Fibroblast of lung (primary cell): ENCODE measurements around the gene DCXR. TPM values are rescaled to one million over a fixed set of nuclear protein-coding genes. Genes with fewer than 3 reads are reported as not detected.

Source experiments
- DNase-seq, 2 donors: peaks; one replicate each; pipeline versions ENCODE4 v3.0.0 to v3.0.0-alpha.2; 2010; ENCODE audit warnings: low read depth in 2 of 2
- H2AFZ ChIP-seq: 2 replicates; pipeline ENCODE4 v1.5.1; 2012; ENCODE audit warnings: low read length, control low read depth, inconsistent platforms
- H3K27ac ChIP-seq: 2 replicates; pipeline ENCODE4 v1.5.1; 2011; ENCODE audit warnings: low read length, control low read depth; ENCODE audit not compliant: insufficient read depth
- H3K27me3 ChIP-seq: 2 replicates; pipeline ENCODE4 v1.5.1; 2011; ENCODE audit warnings: mild to moderate bottlenecking, low read length; ENCODE audit not compliant: control insufficient read depth, insufficient read depth
- H3K36me3 ChIP-seq: 2 replicates; pipeline ENCODE4 v1.5.1; 2011; ENCODE audit warnings: low read length; ENCODE audit not compliant: control insufficient read depth, insufficient read depth
- H3K4me1 ChIP-seq: 2 replicates; pipeline ENCODE4 v1.5.1; 2011; ENCODE audit warnings: low read length; ENCODE audit not compliant: control insufficient read depth, insufficient read depth; ENCODE audit errors: extremely low read depth
- H3K4me2 ChIP-seq: 2 replicates; pipeline ENCODE4 v1.5.1; 2011; ENCODE audit warnings: low read length, control low read depth; ENCODE audit not compliant: insufficient read depth; ENCODE audit errors: extremely low read depth
- H3K4me3 ChIP-seq, 4 experiments: fragments of 200-600 bp in 1 of 4; sonication (generic) in 1 of 4; replicated peaks in 1 of 4; 2 replicates each; pipeline ENCODE4 v1.5.1; 2011 to 2016; ENCODE audit warnings: low read length in 4 of 4, low read depth in 3 of 4, mild to moderate bottlenecking in 3 of 4, control low read depth in 2 of 4, inconsistent platforms in 1 of 4, mixed read lengths in 1 of 4; ENCODE audit not compliant: insufficient read depth in 1 of 4; ENCODE audit errors: control extremely low read depth in 1 of 4
- H3K79me2 ChIP-seq: 2 replicates; pipeline ENCODE4 v1.5.1; 2012; ENCODE audit warnings: mild to moderate bottlenecking, low read length, inconsistent platforms; ENCODE audit not compliant: control insufficient read depth, insufficient read depth
- H3K9ac ChIP-seq: 2 replicates; pipeline ENCODE4 v1.5.1; 2011; ENCODE audit warnings: mild to moderate bottlenecking, low read length, control low read depth; ENCODE audit not compliant: insufficient read depth
- H3K9me3 ChIP-seq: 2 replicates; pipeline ENCODE4 v1.5.1; 2012; ENCODE audit warnings: low read depth, low read length; ENCODE audit not compliant: control insufficient read depth, insufficient read depth
- H4K20me1 ChIP-seq: 2 replicates; pipeline ENCODE4 v1.5.1; 2011; ENCODE audit warnings: low read length; ENCODE audit not compliant: control insufficient read depth, insufficient read depth; ENCODE audit errors: extremely low read depth
- EZH2 ChIP-seq: IDR thresholded peaks from 2 replicates; pipeline ENCODE4 v1.5.1; 2012; ENCODE audit warnings: low read length, control low read depth, mild to moderate bottlenecking; ENCODE audit errors: missing control alignments
- polyA plus RNA-seq, 2 donors: library from polyadenylated mRNA; depleted of rRNA in 1 of 2; stranded (reverse) in 1 of 2; unstranded in 1 of 2; fragments of >200 nt; gene quantifications; 2 replicates each; pipeline ENCODE4 v1.2.1, GENCODE V29; 2011 to 2012; ENCODE audit warnings: missing spikeins in 1 of 2
- total RNA-seq: library from RNA; depleted of rRNA; stranded (reverse); fragments of >200 nt; gene quantifications from 2 replicates; pipeline ENCODE4 v1.2.1, GENCODE V29; 2014
- TF ChIP-seq, protein P1 (sequence below), 2 donors: IDR thresholded peaks in 1 of 2; conservative IDR thresholded peaks in 1 of 2; 1 replicate in 1 of 2; 2 replicates in 1 of 2; pipeline ENCODE4 v1.5.1; 2011 to 2012; ENCODE audit warnings: low read length in 2 of 2, control low read depth in 1 of 2, inconsistent platforms in 1 of 2, low read depth in 1 of 2, mild to moderate bottlenecking in 1 of 2

Gene DCXR
- total and polyA plus RNA-seq, 2 donors (not counting 1 experiment from before 2014, with no cell fraction given): 34.8 to 43.6 TPM

DNA sequence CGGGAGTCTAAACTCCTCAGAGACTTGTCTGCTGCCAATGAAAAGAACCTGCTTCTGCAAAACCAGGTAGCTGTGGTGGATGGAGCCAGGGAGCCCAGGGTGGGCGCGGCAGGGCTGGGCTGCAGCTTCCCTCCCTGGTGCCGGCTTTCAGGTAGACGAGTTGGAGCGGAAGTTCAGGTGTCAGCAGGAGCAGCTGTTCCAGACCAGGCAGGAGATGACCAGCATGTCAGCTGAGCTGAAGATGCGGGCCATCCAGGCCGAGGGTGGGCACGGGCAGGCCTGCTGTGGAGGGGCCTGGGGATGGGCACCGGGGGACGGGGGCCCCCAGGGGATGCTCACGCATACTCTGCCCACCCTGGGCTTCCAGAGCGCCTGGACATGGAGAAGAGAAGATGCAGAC is 9.3 kb downstream of the DCXR start:
- no peak overlapping the region for H3K4me3 ChIP-seq
- no peaks in the 10 kb centered on the region for H3K79me2 ChIP-seq
- DNase-seq: no peak
- no peaks in the 10 kb centered on the region for H3K27me3 ChIP-seq
- H3K9me3 ChIP-seq: no peaks in the 10 kb centered on the region
- H3K36me3 ChIP-seq: no peaks in the 10 kb centered on the region
- peaks cover 6% of the 10 kb centered on the region for H3K4me1 ChIP-seq
- no peak for TF ChIP-seq EZH2
- H3K9ac ChIP-seq: no peak overlapping the region
- H3K27ac ChIP-seq: no peak overlapping the region
- H4K20me1 ChIP-seq: no peaks in the 10 kb centered on the region
- H3K4me2 ChIP-seq: no peak overlapping the region
- H2AFZ ChIP-seq: no peak overlapping the region

DNA sequence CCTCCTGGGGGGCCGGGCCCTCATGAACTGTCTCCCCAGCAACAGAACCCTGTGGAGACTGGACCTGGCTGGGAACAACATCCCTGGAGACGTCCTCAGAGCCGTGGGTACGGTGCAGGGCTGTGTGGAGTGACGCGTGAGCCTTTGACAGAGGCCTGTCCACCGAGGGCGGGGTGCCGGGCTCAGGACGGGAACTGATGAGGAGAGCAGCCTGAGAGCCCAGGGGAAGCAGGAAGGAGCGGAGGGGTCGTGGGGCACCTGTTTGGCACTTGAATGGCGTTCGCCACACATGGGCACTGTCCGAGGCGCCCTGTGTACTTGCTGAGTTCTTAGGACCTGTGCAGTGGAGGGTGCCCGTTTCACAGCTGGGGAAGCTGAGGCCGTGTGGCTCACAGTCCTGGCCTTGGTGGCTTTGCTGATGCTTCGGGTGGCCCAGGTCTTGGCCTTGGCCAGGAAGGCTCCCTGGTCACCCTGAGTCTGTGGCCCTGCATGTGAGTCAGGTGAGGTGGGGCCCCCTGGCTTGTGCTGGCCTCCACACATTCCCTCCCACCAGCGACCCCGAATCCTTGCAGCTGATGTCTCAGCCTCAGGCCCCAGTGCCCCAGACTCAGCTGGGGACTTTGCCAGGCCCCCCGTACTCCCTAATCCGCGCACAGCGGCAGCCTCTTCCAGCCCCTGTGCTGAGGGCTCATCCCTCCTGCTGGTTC is 11.9 kb downstream of the DCXR start:
- Histone ChIP-seq H3K27ac (no peak overlapping the region), H3K9ac (no peak overlapping the region), H3K4me1 (peaks cover 13% of the 10 kb centered on the region), H3K27me3 (no peaks in the 10 kb centered on the region), H4K20me1 (no peaks in the 10 kb centered on the region), H2AFZ (no peak overlapping the region), H3K36me3 (no peaks in the 10 kb centered on the region), H3K79me2 (peaks cover 7% of the 10 kb centered on the region), H3K9me3 (no peaks in the 10 kb centered on the region), H3K4me3 (no peak overlapping the region), H3K4me2 (no peak overlapping the region)
- no peak for DNase-seq
- TF ChIP-seq EZH2: no peak
- TF ChIP-seq, protein P1, sequence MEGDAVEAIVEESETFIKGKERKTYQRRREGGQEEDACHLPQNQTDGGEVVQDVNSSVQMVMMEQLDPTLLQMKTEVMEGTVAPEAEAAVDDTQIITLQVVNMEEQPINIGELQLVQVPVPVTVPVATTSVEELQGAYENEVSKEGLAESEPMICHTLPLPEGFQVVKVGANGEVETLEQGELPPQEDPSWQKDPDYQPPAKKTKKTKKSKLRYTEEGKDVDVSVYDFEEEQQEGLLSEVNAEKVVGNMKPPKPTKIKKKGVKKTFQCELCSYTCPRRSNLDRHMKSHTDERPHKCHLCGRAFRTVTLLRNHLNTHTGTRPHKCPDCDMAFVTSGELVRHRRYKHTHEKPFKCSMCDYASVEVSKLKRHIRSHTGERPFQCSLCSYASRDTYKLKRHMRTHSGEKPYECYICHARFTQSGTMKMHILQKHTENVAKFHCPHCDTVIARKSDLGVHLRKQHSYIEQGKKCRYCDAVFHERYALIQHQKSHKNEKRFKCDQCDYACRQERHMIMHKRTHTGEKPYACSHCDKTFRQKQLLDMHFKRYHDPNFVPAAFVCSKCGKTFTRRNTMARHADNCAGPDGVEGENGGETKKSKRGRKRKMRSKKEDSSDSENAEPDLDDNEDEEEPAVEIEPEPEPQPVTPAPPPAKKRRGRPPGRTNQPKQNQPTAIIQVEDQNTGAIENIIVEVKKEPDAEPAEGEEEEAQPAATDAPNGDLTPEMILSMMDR (conservative IDR thresholded peaks at IDR 0.05 in 1 of 2, IDR thresholded peaks at IDR 0.05 in 1 of 2; ENCODE audit: low read depth in 1 of 2, low read length in 2 of 2): no peak

DNA sequence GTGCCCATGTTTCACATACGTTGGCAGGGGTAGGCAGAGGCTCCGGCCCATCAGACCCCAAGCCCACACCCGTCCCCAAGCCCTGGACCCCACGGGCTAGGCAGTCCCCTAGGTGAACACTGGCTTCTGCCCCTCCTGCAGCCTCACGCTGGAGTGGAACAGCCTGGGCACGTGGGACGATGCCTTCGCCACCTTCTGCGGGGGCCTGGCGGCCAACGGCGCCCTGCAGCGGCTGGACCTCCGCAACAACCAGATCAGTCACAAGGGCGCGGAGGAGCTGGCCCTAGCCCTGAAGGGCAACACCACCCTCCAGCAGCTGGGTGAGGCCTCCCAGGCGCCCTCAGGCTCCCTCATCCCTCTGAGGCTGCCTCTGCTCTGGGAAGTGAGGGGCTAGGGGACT is 12.6 kb downstream of the DCXR start:
- Histone ChIP-seq H3K27me3 (no peaks in the 10 kb centered on the region), H3K9me3 (no peaks in the 10 kb centered on the region), H3K4me3 (no peak overlapping the region), H2AFZ (no peak overlapping the region), H3K4me1 (peaks cover 13% of the 10 kb centered on the region), H3K27ac (no peak overlapping the region), H3K4me2 (no peak overlapping the region), H3K9ac (no peak overlapping the region), H3K36me3 (no peaks in the 10 kb centered on the region), H4K20me1 (no peaks in the 10 kb centered on the region), H3K79me2 (peaks cover 7% of the 10 kb centered on the region)
- TF ChIP-seq, protein P1 (conservative IDR thresholded peaks at IDR 0.05 in 1 of 2, IDR thresholded peaks at IDR 0.05 in 1 of 2; ENCODE audit: low read depth in 1 of 2, low read length in 2 of 2): no peak
- no peak for TF ChIP-seq EZH2
- DNase-seq: no peak
